ENCODE measurements around the gene AOC3.
"Not testable (repeated sequence)": the region's sequence is repeated elsewhere in the genome, so short reads cannot be mapped to it uniquely, and the experiment has no call there.

AOC3 gene

DNA sequence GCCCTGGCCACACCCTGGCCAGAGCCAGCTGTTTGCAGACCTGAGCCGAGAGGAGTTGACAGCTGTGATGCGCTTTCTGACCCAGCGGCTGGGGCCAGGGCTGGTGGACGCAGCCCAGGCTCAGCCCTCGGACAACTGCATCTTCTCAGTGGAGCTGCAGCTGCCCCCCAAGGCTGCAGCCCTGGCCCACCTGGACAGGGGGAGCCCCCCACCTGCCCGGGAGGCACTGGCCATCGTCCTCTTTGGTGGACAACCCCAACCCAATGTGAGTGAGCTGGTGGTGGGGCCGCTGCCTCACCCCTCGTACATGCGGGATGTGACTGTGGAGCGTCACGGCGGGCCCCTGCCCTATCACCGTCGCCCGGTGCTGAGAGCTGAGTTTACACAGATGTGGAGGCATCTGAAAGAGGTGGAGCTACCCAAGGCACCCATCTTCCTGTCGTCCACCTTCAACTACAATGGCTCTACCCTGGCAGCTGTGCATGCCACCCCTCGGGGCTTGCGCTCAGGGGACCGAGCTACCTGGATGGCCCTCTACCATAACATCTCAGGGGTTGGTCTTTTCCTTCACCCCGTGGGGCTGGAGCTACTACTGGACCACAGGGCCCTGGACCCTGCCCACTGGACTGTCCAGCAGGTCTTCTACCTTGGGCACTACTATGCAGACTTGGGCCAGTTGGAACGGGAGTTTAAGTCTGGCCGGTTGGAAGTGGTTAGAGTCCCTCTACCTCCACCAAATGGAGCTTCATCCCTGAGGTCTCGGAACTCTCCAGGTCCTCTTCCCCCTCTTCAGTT, 6.0 kb upstream of the AOC3 start:
- no peak for DNase-seq (ENCODE audit: low read depth, low spot score)

DNA sequence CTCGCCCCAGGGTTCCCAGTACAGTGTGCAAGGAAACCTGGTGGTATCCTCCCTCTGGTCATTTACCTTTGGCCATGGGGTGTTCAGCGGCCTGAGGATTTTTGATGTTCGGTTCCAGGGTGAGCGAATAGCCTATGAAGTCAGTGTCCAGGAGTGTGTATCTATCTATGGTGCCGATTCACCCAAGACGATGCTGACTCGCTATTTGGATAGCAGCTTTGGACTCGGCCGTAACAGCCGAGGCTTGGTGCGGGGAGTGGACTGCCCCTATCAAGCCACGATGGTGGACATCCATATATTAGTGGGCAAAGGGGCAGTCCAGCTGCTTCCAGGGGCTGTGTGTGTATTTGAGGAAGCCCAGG, 5.5 kb upstream of the AOC3 start:
- DNase-seq (ENCODE audit: low read depth, low spot score): no peak

- peak; percentile 26 for DNase-seq (ENCODE audit: low read depth, low spot score)
These were observed 4.9 kb upstream of the AOC3 start for GRCh38 chr17:42845918-42846593.

- DNase-seq (ENCODE audit: low read depth, low spot score): no peak
These were observed 4.3 kb upstream of the AOC3 start for GRCh38 chr17:42846594-42847280.

DNA sequence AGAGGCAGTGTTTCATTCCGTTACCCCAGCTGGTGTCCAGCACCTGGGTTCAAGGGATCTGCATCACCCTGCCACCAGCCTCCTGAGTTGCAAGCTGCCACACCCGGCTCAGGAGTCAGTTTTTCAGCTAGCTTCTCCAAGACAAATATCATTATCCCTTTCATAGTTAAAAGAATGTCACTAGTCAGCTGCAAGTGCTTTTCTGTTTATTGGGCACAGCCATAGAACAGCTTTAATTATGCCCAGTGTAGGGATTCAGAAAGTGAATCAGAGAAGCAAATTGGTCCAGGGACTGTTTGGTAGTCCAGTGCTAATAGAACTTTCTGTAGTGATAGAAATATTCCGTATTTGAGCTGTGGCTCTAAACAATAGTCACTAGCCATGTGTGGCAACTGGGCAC, 2.9 kb upstream of the AOC3 start:
- DNase-seq (ENCODE audit: low read depth, low spot score): no peak

- no peak for DNase-seq (ENCODE audit: low read depth, low spot score)
These were observed 2.0 kb upstream of the AOC3 start for GRCh38 chr17:42849031-42849430.

- DNase-seq (ENCODE audit: low read depth, low spot score): no peak
These were observed 1.4 kb upstream of the AOC3 start for GRCh38 chr17:42849451-42850181.

- DNase-seq (ENCODE audit: low read depth, low spot score): not testable (repeated sequence)
These were observed 607 bp downstream of the AOC3 start for GRCh38 chr17:42851371-42852240.

DNA sequence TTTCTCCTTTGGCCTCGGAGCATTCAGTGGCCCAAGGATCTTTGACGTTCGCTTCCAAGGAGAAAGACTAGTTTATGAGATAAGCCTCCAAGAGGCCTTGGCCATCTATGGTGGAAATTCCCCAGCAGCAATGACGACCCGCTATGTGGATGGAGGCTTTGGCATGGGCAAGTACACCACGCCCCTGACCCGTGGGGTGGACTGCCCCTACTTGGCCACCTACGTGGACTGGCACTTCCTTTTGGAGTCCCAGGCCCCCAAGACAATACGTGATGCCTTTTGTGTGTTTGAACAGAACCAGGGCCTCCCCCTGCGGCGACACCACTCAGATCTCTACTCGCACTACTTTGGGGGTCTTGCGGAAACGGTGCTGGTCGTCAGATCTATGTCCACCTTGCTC, 1.4 kb downstream of the AOC3 start:
- DNase-seq (ENCODE audit: low read depth, low spot score): no peak

GRCh38 chr17:42853004-42853403, 2.0 kb downstream of the AOC3 start:
- DNase-seq (ENCODE audit: low read depth, low spot score): no peak

- no peak for DNase-seq (ENCODE audit: low read depth, low spot score)
These were observed 2.6 kb downstream of the AOC3 start for GRCh38 chr17:42853597-42853967.

- DNase-seq (ENCODE audit: low read depth, low spot score): no peak
These were observed 3.2 kb downstream of the AOC3 start for GRCh38 chr17:42853968-42854790.

DNA sequence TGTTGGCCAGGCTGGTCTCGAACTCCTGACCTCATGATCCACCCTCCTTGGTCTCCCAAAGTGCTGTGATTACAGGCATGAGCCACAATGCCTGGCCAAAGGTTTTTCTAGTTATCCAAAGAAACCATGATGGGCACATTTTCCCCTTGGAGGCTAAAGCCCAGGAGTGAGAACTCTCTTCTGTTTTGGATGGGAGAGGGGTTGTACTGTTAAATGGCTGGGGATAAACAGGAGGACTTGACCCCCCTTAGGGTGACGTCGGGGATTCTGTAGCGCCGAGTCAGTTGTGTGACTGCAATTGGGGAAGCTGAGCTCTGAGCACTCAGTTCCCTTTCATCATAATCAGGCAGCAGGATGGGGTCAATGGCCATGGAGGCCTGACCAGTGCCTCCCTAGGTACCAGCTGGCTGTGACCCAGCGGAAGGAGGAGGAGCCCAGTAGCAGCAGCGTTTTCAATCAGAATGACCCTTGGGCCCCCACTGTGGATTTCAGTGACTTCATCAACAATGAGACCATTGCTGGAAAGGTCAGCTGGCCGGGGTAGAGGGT, 4.1 kb downstream of the AOC3 start:
- no peak for DNase-seq (ENCODE audit: low read depth, low spot score)

GRCh38 chr17:42856093-42856492, 5.1 kb downstream of the AOC3 start:
- DNase-seq (ENCODE audit: low read depth, low spot score): not testable (repeated sequence)

GRCh38 chr17:42856516-42856915, 5.5 kb downstream of the AOC3 start:
- not testable (repeated sequence) for DNase-seq (ENCODE audit: low read depth, low spot score)

- DNase-seq (ENCODE audit: low read depth, low spot score): no peak
These were observed 6.4 kb downstream of the AOC3 start for GRCh38 chr17:42857389-42857788.

- no peak for DNase-seq (ENCODE audit: low read depth, low spot score)
These were observed 14.7 kb downstream of the AOC3 start for GRCh38 chr17:42865638-42866094.

DNA sequence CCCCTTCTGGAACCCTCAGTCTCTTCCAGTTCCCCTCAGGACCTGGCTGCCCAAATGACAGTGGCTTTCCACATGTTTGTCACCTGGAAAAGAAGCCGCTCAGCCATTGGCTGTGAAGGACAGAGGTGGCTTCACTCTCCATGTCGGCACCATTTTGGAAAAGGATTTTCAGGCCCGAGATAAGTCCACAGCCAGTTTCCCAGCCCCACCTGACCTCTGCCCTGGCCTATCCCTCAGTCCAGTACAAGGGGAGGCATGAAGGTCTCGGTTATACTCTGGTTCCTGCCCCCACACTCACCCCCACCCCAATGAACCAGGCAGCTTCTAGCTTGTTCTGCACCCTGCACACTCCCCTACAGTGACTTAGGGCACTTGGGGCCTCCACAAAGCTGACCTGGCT, 15.2 kb downstream of the AOC3 start:
- no peak for DNase-seq (ENCODE audit: low read depth, low spot score)

- DNase-seq (ENCODE audit: low read depth, low spot score): no peak
These were observed 15.9 kb downstream of the AOC3 start for GRCh38 chr17:42866631-42867575.

Data from astrocyte of the hippocampus (primary cell).